ENCODE data around the gene ERC2.
"Not testable (repeated sequence)": the region's sequence is repeated elsewhere in the genome, so short reads cannot be mapped to it uniquely, and the experiment has no call there.

Gene ERC2

GRCh38 chr3:56081246-56081645 is 387.0 kb downstream of the ERC2 start:
- DNase-seq (ENCODE audit: low read depth in 2 of 3, low spot score in 2 of 3), result no peak

GRCh38 chr3:56076746-56077145 is 391.5 kb downstream of the ERC2 start:
- no peak for DNase-seq (ENCODE audit: low read depth in 2 of 3, low spot score in 2 of 3)

- no peak for DNase-seq (ENCODE audit: low read depth in 2 of 3, low spot score in 2 of 3)
These were observed 393.2 kb downstream of the ERC2 start for GRCh38 chr3:56075089-56075488.

- DNase-seq (ENCODE audit: low read depth in 2 of 3, low spot score in 2 of 3), result no peak
These were observed 398.5 kb downstream of the ERC2 start for GRCh38 chr3:56069766-56070165.

GRCh38 chr3:56066405-56066804 is 401.9 kb downstream of the ERC2 start:
- not testable (repeated sequence) for DNase-seq (ENCODE audit: low read depth in 2 of 3, low spot score in 2 of 3)

- no peak for DNase-seq (ENCODE audit: low read depth in 2 of 3, low spot score in 2 of 3)
These were observed 403.6 kb downstream of the ERC2 start for GRCh38 chr3:56064684-56065083.

- DNase-seq (ENCODE audit: low read depth in 2 of 3, low spot score in 2 of 3), result no peak
These were observed 407.0 kb downstream of the ERC2 start for GRCh38 chr3:56061279-56061626.

GRCh38 chr3:56060521-56061278 is 407.6 kb downstream of the ERC2 start:
- no peak for DNase-seq (ENCODE audit: low read depth in 2 of 3, low spot score in 2 of 3)

- no peak for DNase-seq (ENCODE audit: low read depth in 2 of 3, low spot score in 2 of 3)
These were observed 408.5 kb downstream of the ERC2 start for GRCh38 chr3:56059731-56060130.

- DNase-seq (ENCODE audit: low read depth in 2 of 3, low spot score in 2 of 3), result no peak
These were observed 412.3 kb downstream of the ERC2 start for GRCh38 chr3:56055951-56056350.

- DNase-seq (ENCODE audit: low read depth in 2 of 3, low spot score in 2 of 3), result no peak
These were observed 412.7 kb downstream of the ERC2 start for GRCh38 chr3:56055546-56055945.

GRCh38 chr3:56054844-56055243 is 413.4 kb downstream of the ERC2 start:
- DNase-seq (ENCODE audit: low read depth in 2 of 3, low spot score in 2 of 3), result no peak

GRCh38 chr3:56053727-56054126 is 414.5 kb downstream of the ERC2 start:
- DNase-seq (ENCODE audit: low read depth in 2 of 3, low spot score in 2 of 3), result no peak

GRCh38 chr3:56052188-56052587 is 416.1 kb downstream of the ERC2 start:
- DNase-seq (ENCODE audit: low read depth in 2 of 3, low spot score in 2 of 3), result no peak

GRCh38 chr3:56051052-56051451 is 417.2 kb downstream of the ERC2 start:
- DNase-seq (ENCODE audit: low read depth in 2 of 3, low spot score in 2 of 3), result no peak

- DNase-seq (ENCODE audit: low read depth in 2 of 3, low spot score in 2 of 3), result no peak
These were observed 419.3 kb downstream of the ERC2 start for GRCh38 chr3:56048946-56049345.

- DNase-seq (ENCODE audit: low read depth in 2 of 3, low spot score in 2 of 3), result no peak
These were observed 419.9 kb downstream of the ERC2 start for GRCh38 chr3:56048331-56048730.

GRCh38 chr3:56042326-56042951 is 425.8 kb downstream of the ERC2 start:
- DNase-seq (ENCODE audit: low read depth in 2 of 3, low spot score in 2 of 3), result no peak

- DNase-seq (ENCODE audit: low read depth in 2 of 3, low spot score in 2 of 3), result no peak
These were observed 442.9 kb downstream of the ERC2 start for GRCh38 chr3:56025326-56025725.

- DNase-seq (ENCODE audit: low read depth in 2 of 3, low spot score in 2 of 3), result no peak
These were observed 444.7 kb downstream of the ERC2 start for GRCh38 chr3:56023546-56023945.

- DNase-seq (ENCODE audit: low read depth in 2 of 3, low spot score in 2 of 3), result no peak
These were observed 445.6 kb downstream of the ERC2 start for GRCh38 chr3:56022619-56023018.

- no peak for DNase-seq (ENCODE audit: low read depth in 2 of 3, low spot score in 2 of 3)
These were observed 448.6 kb downstream of the ERC2 start for GRCh38 chr3:56019490-56020146.

All from activated CD8-positive, alpha-beta memory T cell treated with anti-CD3 and anti-CD28 coated beads for 48 hours (primary cell).